ENCODE results near the gene ADCY1.

The ADCY1 gene

GRCh38 chr7:45578467-45578866 is 4.3 kb downstream of the ADCY1 start:
- H2AFZ ChIP-seq (ENCODE audit: low read length): no peak overlapping the region
- H3K36me3 ChIP-seq (ENCODE audit: insufficient read depth, low read length): no peaks in the 10 kb centered on the region
- no peaks in the 10 kb centered on the region for H3K27me3 ChIP-seq (ENCODE audit: insufficient read depth, low read length, poor library complexity, severe bottlenecking)
- H3K4me2 ChIP-seq (ENCODE audit: low read depth, low read length, poor library complexity, severe bottlenecking): no peak overlapping the region
- H3K9ac ChIP-seq (ENCODE audit: low read depth, low read length, poor library complexity, severe bottlenecking): no peak overlapping the region
- no peaks in the 10 kb centered on the region for H3K9me3 ChIP-seq (ENCODE audit: insufficient read depth, low read depth, low read length)
- H3K9me2 ChIP-seq (replicated peaks; ENCODE audit: low read depth, low read length): no peaks in the 10 kb centered on the region
- no peaks in the 10 kb centered on the region for H3K4me1 ChIP-seq (ENCODE audit: insufficient read depth, low read length, poor library complexity, severe bottlenecking)
- no peak for TF ChIP-seq EZH2phosphoT487 (IDR thresholded peaks at IDR 0.05; ENCODE audit: borderline replicate concordance)
- TF ChIP-seq, protein P1, sequence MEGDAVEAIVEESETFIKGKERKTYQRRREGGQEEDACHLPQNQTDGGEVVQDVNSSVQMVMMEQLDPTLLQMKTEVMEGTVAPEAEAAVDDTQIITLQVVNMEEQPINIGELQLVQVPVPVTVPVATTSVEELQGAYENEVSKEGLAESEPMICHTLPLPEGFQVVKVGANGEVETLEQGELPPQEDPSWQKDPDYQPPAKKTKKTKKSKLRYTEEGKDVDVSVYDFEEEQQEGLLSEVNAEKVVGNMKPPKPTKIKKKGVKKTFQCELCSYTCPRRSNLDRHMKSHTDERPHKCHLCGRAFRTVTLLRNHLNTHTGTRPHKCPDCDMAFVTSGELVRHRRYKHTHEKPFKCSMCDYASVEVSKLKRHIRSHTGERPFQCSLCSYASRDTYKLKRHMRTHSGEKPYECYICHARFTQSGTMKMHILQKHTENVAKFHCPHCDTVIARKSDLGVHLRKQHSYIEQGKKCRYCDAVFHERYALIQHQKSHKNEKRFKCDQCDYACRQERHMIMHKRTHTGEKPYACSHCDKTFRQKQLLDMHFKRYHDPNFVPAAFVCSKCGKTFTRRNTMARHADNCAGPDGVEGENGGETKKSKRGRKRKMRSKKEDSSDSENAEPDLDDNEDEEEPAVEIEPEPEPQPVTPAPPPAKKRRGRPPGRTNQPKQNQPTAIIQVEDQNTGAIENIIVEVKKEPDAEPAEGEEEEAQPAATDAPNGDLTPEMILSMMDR (conservative IDR thresholded peaks at IDR 0.05; ENCODE audit: low read length): no peak
- H4K20me1 ChIP-seq (ENCODE audit: insufficient read depth, low read length, poor library complexity, severe bottlenecking): no peaks in the 10 kb centered on the region
- H3F3A ChIP-seq (ENCODE audit: low read depth): no peaks in the 10 kb centered on the region
- H3K79me2 ChIP-seq (ENCODE audit: insufficient read depth, low read length): no peaks in the 10 kb centered on the region
- no peak overlapping the region for H3K4me3 ChIP-seq (ENCODE audit: low read length, poor library complexity, severe bottlenecking)

- Histone ChIP-seq H3K9me2 (replicated peaks; ENCODE audit: low read depth, low read length) (no peaks in the 10 kb centered on the region), H3K9ac (ENCODE audit: low read depth, low read length, poor library complexity, severe bottlenecking) (no peak overlapping the region), H3K4me3 (ENCODE audit: low read length, poor library complexity, severe bottlenecking) (no peak overlapping the region), H3K4me2 (ENCODE audit: low read depth, low read length, poor library complexity, severe bottlenecking) (no peak overlapping the region), H4K20me1 (ENCODE audit: insufficient read depth, low read length, poor library complexity, severe bottlenecking) (no peaks in the 10 kb centered on the region), H2AFZ (ENCODE audit: low read length) (no peak overlapping the region), H3K9me3 (ENCODE audit: insufficient read depth, low read depth, low read length) (no peaks in the 10 kb centered on the region), H3K27me3 (ENCODE audit: insufficient read depth, low read length, poor library complexity, severe bottlenecking) (no peaks in the 10 kb centered on the region), H3F3A (ENCODE audit: low read depth) (no peaks in the 10 kb centered on the region), H3K79me2 (ENCODE audit: insufficient read depth, low read length) (no peaks in the 10 kb centered on the region), H3K36me3 (ENCODE audit: insufficient read depth, low read length) (no peaks in the 10 kb centered on the region), H3K4me1 (ENCODE audit: insufficient read depth, low read length, poor library complexity, severe bottlenecking) (no peaks in the 10 kb centered on the region)
- TF ChIP-seq, protein P1 (conservative IDR thresholded peaks at IDR 0.05; ENCODE audit: low read length): no peak
- no peak for TF ChIP-seq EZH2phosphoT487 (IDR thresholded peaks at IDR 0.05; ENCODE audit: borderline replicate concordance)
Measured at GRCh38 chr7:45579391-45579801, 5.2 kb downstream of the ADCY1 start.

DNA sequence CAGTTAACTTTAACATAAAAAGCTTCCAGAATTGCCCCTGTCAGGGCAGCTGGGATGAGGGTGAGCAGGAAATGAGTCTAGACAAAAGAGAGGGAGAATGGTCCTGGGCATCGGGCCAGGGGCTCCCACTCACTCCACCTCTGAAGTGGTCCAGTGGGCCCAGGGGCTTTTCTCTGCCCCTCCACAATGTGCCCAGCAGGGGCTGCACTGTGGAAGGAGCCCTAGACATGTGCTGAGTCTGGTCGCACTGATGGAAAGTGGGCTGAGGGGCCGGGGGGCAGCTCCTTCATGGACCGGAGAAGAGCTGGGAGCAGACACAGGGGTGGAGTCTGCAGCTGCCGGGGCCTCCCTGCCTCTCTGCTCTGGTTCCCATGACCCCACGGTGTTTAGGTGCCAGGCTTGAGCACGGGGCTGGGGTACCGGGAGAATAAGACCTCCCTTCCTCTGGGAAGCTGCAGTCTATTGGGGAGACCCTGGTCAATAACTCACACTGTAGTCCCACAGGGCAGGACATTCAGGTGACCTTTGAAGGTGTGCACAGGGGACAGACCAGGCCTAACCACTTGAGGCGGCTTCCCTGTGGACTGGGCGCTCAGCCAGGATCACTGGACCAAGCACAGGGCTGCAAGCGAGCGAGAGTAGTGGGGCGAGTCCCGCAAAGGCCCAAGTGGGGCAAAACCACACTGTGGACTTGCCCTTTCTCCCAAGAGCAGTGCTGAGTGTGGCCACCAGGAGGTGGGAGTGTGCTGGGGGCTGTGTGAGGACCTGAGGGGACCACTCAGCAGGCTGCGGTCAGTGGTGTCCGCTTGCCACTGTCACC is 6.1 kb downstream of the ADCY1 start:
- Histone ChIP-seq H3K36me3 (ENCODE audit: insufficient read depth, low read length) (no peaks in the 10 kb centered on the region), H3K27me3 (ENCODE audit: insufficient read depth, low read length, poor library complexity, severe bottlenecking) (no peaks in the 10 kb centered on the region)
- TF ChIP-seq, protein P1 (conservative IDR thresholded peaks at IDR 0.05; ENCODE audit: low read length): no peak; the same call in 1 of the 2 replicates
- TF ChIP-seq EZH2phosphoT487 (IDR thresholded peaks at IDR 0.05; ENCODE audit: borderline replicate concordance): no peak

More for the DNA sequence above, 6.1 kb downstream of the ADCY1 start:
- H3K4me3 ChIP-seq (ENCODE audit: low read length, poor library complexity, severe bottlenecking): no peak overlapping the region
- no peaks in the 10 kb centered on the region for H3K9me3 ChIP-seq (ENCODE audit: insufficient read depth, low read depth, low read length)
- no peaks in the 10 kb centered on the region for H3K9me2 ChIP-seq (replicated peaks; ENCODE audit: low read depth, low read length)
- H3K4me1 ChIP-seq (ENCODE audit: insufficient read depth, low read length, poor library complexity, severe bottlenecking): no peaks in the 10 kb centered on the region
- H4K20me1 ChIP-seq (ENCODE audit: insufficient read depth, low read length, poor library complexity, severe bottlenecking): no peaks in the 10 kb centered on the region
- H3K4me2 ChIP-seq (ENCODE audit: low read depth, low read length, poor library complexity, severe bottlenecking): no peak overlapping the region
- no peak overlapping the region for H3K9ac ChIP-seq (ENCODE audit: low read depth, low read length, poor library complexity, severe bottlenecking)
- H3F3A ChIP-seq (ENCODE audit: low read depth): no peaks in the 10 kb centered on the region
- no peak overlapping the region for H2AFZ ChIP-seq (ENCODE audit: low read length)
- H3K79me2 ChIP-seq (ENCODE audit: insufficient read depth, low read length): no peaks in the 10 kb centered on the region

Data from Loucy (cell line).